ENCODE results near the gene LRRC28. TPM values are rescaled to one million over a fixed set of nuclear protein-coding genes. Genes with fewer than 3 reads are reported as not detected.
A peak's percentile ranks its signal among the peaks of the same experiment; 100 is the strongest.

Gene LRRC28
- polyA plus RNA-seq, 1 of the 3 experiments (the other 2 are of a cell fraction) = 15.2 TPM

DNA sequence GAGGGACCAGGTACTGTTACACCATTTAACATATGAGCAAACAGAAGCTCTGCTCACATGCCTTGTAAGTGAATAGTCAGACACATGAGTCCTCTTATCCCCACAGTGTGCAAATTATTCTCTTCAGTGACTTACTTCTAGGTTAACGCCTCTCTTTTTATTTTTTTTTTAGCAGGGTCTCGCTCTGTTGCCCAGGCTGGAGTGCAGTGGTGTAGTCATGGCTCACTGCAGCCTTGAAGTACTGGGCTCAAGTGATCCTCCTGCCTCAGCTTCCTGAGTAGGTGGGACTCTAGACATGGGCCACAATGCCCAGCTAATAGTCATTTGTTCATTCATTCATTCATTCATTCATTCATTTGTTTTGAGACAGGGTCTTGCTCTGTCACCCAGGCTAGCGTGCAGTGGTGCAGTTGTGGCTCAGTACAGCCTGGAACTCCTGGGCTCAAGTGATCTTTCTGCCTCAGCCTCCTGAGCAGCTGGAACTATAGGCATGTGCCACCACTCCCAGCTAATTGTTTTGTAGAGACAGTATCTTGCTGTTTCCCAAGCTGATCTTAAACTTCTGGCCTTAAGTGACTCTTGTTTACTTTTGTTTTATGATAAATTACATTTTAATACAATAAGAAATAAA lies 94.7 kb downstream of the LRRC28 start (continued):
- TF ChIP-seq, protein P1, sequence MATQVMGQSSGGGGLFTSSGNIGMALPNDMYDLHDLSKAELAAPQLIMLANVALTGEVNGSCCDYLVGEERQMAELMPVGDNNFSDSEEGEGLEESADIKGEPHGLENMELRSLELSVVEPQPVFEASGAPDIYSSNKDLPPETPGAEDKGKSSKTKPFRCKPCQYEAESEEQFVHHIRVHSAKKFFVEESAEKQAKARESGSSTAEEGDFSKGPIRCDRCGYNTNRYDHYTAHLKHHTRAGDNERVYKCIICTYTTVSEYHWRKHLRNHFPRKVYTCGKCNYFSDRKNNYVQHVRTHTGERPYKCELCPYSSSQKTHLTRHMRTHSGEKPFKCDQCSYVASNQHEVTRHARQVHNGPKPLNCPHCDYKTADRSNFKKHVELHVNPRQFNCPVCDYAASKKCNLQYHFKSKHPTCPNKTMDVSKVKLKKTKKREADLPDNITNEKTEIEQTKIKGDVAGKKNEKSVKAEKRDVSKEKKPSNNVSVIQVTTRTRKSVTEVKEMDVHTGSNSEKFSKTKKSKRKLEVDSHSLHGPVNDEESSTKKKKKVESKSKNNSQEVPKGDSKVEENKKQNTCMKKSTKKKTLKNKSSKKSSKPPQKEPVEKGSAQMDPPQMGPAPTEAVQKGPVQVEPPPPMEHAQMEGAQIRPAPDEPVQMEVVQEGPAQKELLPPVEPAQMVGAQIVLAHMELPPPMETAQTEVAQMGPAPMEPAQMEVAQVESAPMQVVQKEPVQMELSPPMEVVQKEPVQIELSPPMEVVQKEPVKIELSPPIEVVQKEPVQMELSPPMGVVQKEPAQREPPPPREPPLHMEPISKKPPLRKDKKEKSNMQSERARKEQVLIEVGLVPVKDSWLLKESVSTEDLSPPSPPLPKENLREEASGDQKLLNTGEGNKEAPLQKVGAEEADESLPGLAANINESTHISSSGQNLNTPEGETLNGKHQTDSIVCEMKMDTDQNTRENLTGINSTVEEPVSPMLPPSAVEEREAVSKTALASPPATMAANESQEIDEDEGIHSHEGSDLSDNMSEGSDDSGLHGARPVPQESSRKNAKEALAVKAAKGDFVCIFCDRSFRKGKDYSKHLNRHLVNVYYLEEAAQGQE (IDR thresholded peaks at IDR 0.05; ENCODE audit: low read depth, low read length) = no peak
- TF ChIP-seq ELF1 (IDR thresholded peaks at IDR 0.05) = no peak
- no peak for TF ChIP-seq SMC3 (IDR thresholded peaks at IDR 0.05; ENCODE audit: low read depth, low read length)
- TF ChIP-seq NFIC (IDR thresholded peaks at IDR 0.05; ENCODE audit: borderline replicate concordance) = no peak
- no peak for TF ChIP-seq FOSL2 (IDR thresholded peaks at IDR 0.05; ENCODE audit: borderline replicate concordance, low read depth)
- TF ChIP-seq RFX5 (IDR thresholded peaks at IDR 0.05; ENCODE audit: low read length) = no peak

DNA sequence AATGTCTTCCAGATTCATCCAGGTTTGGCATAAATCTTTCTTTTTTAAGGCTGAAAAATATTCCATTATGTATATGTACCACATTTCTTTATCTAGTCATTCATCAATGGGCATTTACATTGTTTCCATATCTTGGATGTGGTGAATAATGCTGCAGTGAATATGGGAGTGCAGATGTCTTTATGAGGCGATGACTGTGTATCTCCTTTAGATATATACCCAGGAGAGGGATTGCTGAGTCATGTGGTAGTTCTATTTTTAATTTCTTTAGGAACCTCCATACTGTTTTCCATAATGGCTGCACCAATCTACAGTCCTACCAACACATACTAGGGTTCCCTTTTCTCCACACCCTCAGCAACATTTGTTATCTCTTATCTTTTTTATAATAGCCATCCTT lies 96.3 kb downstream of the LRRC28 start:
- ChIA-PET CTCF (no interaction called here), POLR2A (no interaction called here)
- WGBS (ENCODE audit: low lambda C conversion rate) = 76% methylated on average over 1 of the region's 1 CpG
- Histone ChIP-seq H3K27me3 (ENCODE audit: insufficient read depth) (no peaks in the 10 kb centered on the region), H3F3A (replicated peaks; ENCODE audit: insufficient read depth) (no peaks in the 10 kb centered on the region), H3K9me3 (no peaks in the 10 kb centered on the region), H3K4me2 (no peak overlapping the region), H3K4me1 (ENCODE audit: control insufficient read depth in 1 of 2, insufficient read depth in 2 of 2, low read depth in 1 of 2, low read length in 1 of 2) (no peaks in the 10 kb centered on the region), H3K9me2 (no peaks in the 10 kb centered on the region), H4K20me1 (ENCODE audit: insufficient read depth) (no peaks in the 10 kb centered on the region), H3K79me2 (ENCODE audit: insufficient read depth) (no peaks in the 10 kb centered on the region), H2AFZ (ENCODE audit: low read depth) (no peak overlapping the region), H3K9ac (no peak overlapping the region), H3K36me3 (replicated peaks in 1 of 2; ENCODE audit: control insufficient read depth in 1 of 2, insufficient read depth in 2 of 2, low read length in 1 of 2) (peaks cover 4 to 5% of the 10 kb centered on the region in 2 experiments), H3K4me3 (ENCODE audit: low read depth in 2 of 2, low read length in 1 of 2) (no peak overlapping the region), H3K27ac (ENCODE audit: low read depth in 2 of 2, low read length in 1 of 2) (no peak overlapping the region)
- TF ChIP-seq NFIC (IDR thresholded peaks at IDR 0.05; ENCODE audit: borderline replicate concordance) = no peak
- TF ChIP-seq TCF12 (IDR thresholded peaks at IDR 0.05) = 0 out of 2 replicates have a peak, but pooled peaks have one; percentile 16
- no peak for DNase-seq

DNA sequence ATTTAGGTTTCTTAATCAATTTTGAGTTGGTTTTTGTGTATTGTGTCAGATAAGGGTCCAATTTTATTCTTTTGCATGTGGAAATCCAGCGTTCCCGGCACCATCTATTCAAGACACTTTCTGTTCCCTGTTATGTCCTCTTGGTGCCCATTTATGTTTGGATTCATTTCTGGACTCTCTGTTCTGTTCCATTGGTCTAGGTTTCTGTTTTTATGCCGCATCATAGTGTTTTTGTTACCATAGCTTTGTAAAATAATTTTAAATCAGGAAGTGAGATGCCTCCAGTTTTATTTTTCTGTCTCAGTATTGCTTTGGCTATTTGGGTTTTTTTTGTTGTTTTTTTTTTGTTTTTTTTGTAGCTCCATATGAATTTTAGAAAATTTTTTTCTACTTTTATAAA lies 97.1 kb downstream of the LRRC28 start:
- no peaks in the 10 kb centered on the region for H3K27me3 ChIP-seq (ENCODE audit: insufficient read depth)
- CTCF ChIA-PET = interaction anchor here (1.0 to 1.2 kb wide), 2 partner anchors 12 to 356 kb away, joined by 4 read pairs; no protein-coding TSS in a partner anchor

More for the DNA sequence above, 97.1 kb downstream of the LRRC28 start:
- POLR2A ChIA-PET = no interaction called here
- H3K9ac ChIP-seq = no peak overlapping the region
- no peak overlapping the region for H3K4me3 ChIP-seq (ENCODE audit: low read depth in 2 of 2, low read length in 1 of 2)
- H3K4me1 ChIP-seq (ENCODE audit: control insufficient read depth in 1 of 2, insufficient read depth in 2 of 2, low read depth in 1 of 2, low read length in 1 of 2) = no peaks in the 10 kb centered on the region
- H3K9me2 ChIP-seq = no peaks in the 10 kb centered on the region
- TF ChIP-seq POLR2AphosphoS5 (IDR thresholded peaks at IDR 0.05; ENCODE audit: low read depth, low read length) = no peak
- TF ChIP-seq, protein P2, sequence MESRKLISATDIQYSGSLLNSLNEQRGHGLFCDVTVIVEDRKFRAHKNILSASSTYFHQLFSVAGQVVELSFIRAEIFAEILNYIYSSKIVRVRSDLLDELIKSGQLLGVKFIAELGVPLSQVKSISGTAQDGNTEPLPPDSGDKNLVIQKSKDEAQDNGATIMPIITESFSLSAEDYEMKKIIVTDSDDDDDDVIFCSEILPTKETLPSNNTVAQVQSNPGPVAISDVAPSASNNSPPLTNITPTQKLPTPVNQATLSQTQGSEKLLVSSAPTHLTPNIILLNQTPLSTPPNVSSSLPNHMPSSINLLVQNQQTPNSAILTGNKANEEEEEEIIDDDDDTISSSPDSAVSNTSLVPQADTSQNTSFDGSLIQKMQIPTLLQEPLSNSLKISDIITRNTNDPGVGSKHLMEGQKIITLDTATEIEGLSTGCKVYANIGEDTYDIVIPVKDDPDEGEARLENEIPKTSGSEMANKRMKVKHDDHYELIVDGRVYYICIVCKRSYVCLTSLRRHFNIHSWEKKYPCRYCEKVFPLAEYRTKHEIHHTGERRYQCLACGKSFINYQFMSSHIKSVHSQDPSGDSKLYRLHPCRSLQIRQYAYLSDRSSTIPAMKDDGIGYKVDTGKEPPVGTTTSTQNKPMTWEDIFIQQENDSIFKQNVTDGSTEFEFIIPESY (IDR thresholded peaks at IDR 0.05; ENCODE audit: borderline replicate concordance, low read depth) = no peak
- H4K20me1 ChIP-seq (ENCODE audit: insufficient read depth) = no peaks in the 10 kb centered on the region
- H3K4me2 ChIP-seq = no peak overlapping the region
- no peaks in the 10 kb centered on the region for H3F3A ChIP-seq (replicated peaks; ENCODE audit: insufficient read depth)
- no peak overlapping the region for H2AFZ ChIP-seq (ENCODE audit: low read depth)
- no peak for DNase-seq
- H3K9me3 ChIP-seq = no peaks in the 10 kb centered on the region
- no peak overlapping the region for H3K27ac ChIP-seq (ENCODE audit: low read depth in 2 of 2, low read length in 1 of 2)
- H3K79me2 ChIP-seq (ENCODE audit: insufficient read depth) = no peaks in the 10 kb centered on the region
- WGBS (ENCODE audit: low lambda C conversion rate) = 94% methylated on average over 3 of the region's 3 CpGs
- peaks cover 4 to 5% of the 10 kb centered on the region in 2 experiments for H3K36me3 ChIP-seq (replicated peaks in 1 of 2; ENCODE audit: control insufficient read depth in 1 of 2, insufficient read depth in 2 of 2, low read length in 1 of 2)
